NCI-H2227 (cell line): ENCODE results near the gene CIC.

Experiments used
- DNase-seq: peaks from one replicate; lab custom pipeline; 2025; ENCODE audit not compliant: unreplicated experiment; lab: John Stamatoyannopoulos, UW

Gene CIC

GRCh38 chr19:42303876-42304275 is 34.8 kb downstream of the CIC start:
- DNase-seq = no peak

DNA sequence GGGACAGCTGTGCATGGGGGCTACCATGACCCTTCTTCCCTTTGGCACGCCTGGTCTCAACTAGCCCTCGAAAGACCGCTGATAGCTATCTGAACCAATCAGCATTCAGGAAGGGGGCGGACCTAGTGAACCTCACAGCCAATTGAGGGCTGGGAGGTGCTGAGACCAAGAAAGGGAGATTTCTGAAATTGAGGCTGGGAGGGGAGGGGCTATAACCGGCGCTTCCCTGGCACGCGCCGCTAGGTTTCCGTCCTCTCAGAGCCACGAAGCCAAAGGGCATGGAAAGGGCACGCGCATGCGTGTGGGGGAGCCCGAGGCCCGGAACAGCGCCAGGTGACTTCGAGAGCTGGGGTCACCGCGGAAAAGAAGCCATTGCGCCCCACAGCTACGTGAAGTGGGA is 37.6 kb downstream of the CIC start:
- no peak for DNase-seq

DNA sequence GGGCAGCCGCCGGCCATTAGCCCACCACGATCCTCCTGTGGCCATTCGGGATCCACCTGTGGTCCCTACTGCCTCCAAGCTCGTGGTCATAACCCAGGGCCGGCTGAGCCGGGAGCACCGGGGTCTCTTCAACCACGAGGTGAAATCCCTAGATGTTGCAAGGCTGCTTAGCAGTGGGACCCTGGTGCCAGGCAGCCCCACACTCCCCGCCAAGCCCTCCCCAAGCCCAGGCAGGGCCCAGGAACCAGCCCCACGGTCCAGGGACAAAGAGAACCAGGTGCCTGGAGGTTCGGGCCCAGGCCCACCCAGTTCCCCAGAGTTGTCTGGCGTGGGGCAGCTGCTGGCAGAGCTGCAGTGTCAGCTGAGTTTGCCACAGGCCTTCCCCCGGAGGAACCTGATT is 40.6 kb downstream of the CIC start:
- no peak for DNase-seq

DNA sequence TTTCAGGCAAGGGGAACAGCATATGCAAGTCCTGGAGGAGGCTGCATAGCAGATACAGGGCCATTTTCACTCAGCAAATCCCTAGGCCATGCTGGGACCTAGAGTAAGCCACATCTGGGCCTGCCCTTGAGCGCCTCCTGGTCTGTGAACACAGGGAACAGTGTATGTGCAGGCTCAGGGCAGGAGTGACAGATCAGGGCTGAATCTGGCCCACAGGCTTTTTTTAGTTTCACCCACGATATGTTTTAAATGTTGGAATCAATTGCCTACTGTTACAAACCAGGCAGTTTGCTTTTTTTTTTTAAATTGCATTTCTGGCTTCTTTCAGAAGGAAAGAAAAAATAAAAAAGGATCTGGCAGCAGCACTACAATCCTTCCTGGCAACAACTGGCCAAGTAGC is 42.6 kb downstream of the CIC start:
- DNase-seq = peak; percentile 52

- DNase-seq = no peak
These were observed 43.3 kb downstream of the CIC start for GRCh38 chr19:42312370-42312769.

DNA sequence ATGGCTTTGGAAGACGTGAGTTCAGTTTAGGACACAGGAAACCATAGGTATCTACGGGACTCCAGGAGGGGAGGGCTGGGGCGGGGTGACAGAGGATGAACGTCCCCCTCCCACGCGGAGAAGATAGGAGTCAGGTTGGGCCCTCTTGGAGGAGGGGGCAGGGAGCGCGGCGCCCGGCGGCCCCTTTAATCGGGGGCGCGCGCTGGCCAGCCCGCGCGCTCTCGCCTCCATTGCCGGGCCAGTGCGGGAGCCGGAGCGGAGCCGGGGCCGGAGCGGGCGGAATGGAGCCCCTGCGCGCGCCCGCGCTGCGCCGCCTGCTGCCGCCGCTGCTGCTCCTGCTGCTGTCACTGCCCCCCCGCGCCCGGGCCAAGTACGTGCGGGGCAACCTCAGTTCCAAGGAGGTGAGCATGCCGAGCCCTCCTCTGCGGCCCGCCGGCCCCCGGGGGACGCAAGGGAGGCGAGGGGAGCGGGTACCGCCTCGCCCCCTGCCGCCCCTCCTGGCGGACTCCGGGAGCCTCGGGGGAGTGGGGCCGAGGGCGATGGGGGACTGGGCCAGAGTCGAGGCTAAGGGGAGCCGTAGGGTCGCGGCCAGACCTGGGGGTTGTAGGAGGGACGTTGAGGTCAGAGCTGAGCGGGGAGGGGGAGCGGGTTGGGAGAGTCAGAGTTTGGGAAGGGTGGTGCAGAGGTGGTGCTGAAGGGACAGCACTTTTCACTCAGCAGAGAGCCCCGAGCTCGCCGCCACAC is 44.2 kb downstream of the CIC start, which contains the start of gene TMEM145:
Gene TMEM145, plus strand, starts transcription at position 214 of the 744 bp plus-strand sequence. Its CDS starts 68 bp downstream, at position 282.
- peak; percentile 93 for DNase-seq

DNA sequence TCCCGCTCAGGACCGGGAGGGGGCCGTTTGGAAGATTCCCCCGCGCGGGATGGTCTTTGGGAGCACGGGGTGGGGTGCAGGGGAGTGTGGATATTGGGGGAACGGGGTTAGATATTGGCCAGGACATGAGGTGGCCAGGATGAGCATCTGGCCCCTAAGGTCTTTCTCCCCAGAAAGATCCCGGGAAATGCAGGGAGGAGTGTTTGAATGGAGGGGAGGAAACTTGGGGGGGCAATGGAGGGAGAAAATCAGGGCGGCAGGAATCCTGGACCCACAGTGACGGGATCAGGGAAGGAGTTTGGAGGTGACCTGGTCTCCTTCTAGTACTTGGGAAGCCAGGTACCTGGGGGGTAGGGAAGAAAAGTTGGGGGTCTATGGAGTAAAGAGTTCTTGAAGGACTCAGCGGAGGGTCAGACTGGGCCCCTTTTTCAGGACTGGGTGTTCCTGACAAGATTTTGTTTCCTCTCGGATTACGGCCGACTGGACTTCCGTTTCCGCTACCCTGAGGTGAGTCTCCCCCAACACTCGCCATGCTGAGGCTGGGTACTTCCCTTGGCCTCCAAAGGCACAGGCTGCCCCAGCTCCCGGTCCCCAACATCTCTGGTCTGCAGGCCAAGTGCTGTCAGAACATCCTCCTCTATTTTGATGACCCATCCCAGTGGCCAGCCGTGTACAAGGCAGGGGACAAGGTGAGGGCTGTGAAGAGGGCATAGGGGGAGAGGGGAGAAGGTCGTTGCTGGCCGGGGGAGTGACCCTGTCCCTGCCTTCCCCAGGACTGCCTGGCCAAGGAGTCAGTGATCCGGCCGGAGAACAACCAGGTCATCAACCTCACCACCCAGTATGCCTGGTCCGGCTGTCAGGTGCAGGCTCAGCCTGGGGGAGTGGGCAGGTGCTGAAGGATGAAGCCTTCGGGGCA is 45.0 kb downstream of the CIC start:
- DNase-seq = no peak

DNA sequence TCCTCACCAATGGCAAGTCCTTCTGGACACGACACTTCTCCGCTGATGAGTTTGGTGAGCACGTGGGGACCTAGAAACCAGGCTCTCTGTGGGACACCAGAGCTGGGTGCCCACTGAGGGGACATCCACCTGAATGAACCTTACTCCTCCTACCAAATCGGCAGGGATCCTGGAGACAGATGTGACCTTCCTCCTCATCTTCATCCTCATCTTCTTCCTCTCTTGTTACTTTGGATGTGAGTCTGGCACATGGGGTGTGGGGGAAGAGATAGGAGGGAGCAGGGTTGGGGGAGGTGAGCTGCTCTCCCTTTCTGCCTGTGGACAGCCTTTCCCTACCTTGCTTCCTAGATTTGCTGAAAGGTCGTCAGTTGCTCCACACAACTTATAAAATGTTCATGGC is 46.0 kb downstream of the CIC start:
- DNase-seq = no peak

DNA sequence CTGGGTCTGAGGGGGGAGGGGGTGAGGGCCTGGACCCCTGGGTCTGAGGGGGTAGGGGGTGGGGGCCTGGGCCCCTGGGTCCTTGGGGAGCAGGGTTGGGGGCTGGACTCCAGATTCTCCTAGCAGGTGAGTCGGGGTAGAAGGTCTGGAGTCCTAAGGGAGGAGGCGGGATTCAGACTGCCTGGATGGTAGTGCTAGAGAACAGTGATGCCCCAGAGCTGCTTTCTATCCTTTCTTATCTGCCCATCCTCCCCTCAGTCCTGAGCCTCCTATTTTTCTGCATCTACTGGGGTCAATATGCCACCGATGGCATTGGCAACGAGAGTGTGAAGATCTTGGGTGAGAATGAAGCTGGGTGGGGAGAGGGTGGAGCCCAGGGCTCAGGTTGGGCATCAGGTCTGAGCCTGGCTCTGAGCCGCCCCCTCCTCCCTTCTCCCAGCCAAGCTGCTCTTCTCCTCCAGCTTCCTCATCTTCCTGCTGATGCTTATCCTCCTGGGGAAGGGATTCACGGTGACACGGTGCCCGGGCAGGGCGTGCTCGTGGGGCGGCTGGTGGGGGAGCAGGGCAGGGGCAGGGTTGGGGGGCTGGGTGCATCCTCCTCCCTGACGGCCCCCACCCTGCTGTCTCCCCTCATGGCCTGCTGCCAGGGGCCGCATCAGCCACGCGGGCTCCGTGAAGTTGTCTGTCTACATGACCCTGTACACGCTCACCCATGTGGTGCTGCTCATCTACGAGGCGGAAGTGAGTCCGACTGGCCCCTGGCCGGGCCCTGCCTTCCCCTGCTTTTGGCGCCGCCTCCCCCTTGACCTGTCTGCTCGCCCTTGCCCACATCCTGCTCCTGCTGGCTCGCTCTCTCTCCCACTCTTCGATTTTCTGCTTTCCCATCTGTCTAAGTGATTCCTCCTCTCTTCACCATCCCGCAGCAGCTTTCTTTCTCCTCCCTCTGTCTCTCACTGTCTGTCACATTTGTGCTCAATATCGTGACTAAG is 47.5 kb downstream of the CIC start:
- DNase-seq = peak; percentile 74

DNA sequence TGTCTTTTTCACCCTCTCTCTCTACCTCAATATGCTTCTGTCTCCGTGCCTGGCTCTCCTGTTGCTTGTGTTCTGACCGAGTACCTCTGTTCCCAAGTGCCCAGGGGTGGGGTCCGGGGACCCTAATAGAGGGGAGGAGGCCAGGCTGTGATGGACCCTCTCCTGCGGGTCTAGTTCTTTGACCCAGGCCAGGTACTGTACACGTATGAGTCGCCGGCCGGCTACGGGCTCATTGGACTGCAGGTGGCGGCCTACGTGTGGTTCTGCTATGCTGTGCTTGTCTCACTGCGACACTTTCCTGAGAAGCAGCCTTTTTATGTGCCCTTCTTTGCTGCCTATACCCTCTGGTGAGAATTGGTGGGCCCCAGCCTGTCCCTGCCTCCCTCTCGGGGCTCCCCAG is 48.5 kb downstream of the CIC start:
- DNase-seq = no peak

DNA sequence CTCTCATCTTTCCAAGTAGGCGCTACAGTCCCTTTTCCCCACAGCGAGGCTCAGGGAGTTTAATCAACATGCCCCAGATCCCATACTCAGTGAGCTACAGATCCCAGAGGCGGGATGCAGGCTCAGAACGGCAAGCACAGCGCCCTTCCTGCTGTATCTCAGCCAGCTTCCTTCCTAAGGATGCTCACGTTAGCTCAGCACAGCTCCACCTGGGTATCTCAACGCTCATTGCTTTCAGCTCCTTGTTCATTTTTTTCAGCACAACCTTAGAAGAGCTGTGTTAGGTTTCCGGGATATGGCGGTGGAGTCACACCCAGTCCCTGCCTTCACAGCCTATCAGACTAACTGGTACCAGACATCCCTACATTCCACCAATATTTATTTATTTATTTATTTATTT is 53.3 kb downstream of the CIC start:
- no peak for DNase-seq

DNA sequence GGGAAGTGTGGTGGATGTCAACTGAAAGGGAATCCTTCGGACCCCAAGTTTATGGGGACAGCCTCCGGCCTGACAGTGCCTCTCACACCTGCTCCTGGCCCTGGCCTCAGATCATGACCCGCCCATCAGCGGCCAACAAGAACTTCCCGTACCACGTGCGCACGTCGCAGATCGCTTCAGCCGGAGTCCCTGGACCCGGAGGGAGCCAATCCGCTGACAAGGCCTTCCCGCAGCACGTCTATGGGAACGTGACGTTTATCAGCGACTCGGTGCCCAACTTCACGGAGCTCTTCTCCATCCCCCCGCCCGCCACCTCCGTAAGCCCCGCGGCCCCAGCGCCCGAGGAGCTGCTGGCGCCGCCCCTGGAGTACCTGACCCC is 54.4 kb downstream of the CIC start:
- no peak for DNase-seq

- no peak for DNase-seq
These were observed 55.0 kb downstream of the CIC start for GRCh38 chr19:42323852-42324654.

GRCh38 chr19:42324655-42325307 is 55.7 kb downstream of the CIC start:
- no peak for DNase-seq

GRCh38 chr19:42325308-42325895 is 56.4 kb downstream of the CIC start, which contains the start of gene MEGF8:
Gene MEGF8, plus strand, starts transcription at chr19:42325635. Its CDS starts 609 bp downstream, at chr19:42326244.
- peak; percentile 100 for DNase-seq

- DNase-seq = peak; percentile 65
These were observed 57.1 kb downstream of the CIC start for GRCh38 chr19:42325896-42326771.

- DNase-seq = no peak
These were observed 57.9 kb downstream of the CIC start for GRCh38 chr19:42326969-42327368.

DNA sequence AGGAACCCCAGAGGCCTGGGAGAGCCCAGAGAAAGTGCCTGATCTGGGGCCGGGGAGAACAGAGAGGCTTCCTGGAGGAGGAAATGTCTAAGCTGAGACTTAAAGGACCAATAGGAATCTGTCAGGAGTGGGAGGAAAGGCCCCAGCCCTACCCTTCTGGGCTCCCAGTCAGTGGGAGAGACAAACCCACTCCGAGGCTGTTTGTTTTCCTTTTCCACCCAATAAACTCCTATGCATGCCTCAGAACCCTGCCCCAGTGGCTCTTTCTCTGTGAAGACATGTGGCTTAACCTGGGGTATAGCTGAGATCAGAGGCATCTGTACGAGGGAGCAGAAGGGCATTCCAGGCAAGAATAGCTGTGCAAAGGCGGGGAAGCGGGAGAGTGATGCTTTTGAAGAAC is 58.3 kb downstream of the CIC start:
- no peak for DNase-seq
